CD4-positive, alpha-beta T cell treated with Interleukin-2 at 100 ng/mL for 4 hours (primary cell): ENCODE results near the gene TMPRSS7.

Source experiments
- DNase-seq: peaks from one replicate; pipeline ENCODE4 v3.0.0-alpha.2; 2020; ENCODE audit warnings: low spot score

Gene TMPRSS7

GRCh38 chr3:112129925-112130637, 95.5 kb downstream of the TMPRSS7 start:
- DNase-seq = no peak

- DNase-seq = no peak
These were observed 96.1 kb downstream of the TMPRSS7 start for GRCh38 chr3:112130638-112130993.
